22Rv1 (cell line): ENCODE data around the gene SCO1.

Experiments used
- ZFX ChIP-seq: fragments of 450-650 bp; IDR thresholded peaks from 2 replicates; pipeline ENCODE4 v1.6.1; 2017; ENCODE audit warnings: antibody characterized with exemption, borderline replicate concordance
- TF ChIP-seq, protein P1 (sequence below): fragments of 450-650 bp; IDR thresholded peaks from 2 replicates; pipeline ENCODE4 v1.5.1; 2017; ENCODE audit warnings: mild to moderate bottlenecking

DNA sequence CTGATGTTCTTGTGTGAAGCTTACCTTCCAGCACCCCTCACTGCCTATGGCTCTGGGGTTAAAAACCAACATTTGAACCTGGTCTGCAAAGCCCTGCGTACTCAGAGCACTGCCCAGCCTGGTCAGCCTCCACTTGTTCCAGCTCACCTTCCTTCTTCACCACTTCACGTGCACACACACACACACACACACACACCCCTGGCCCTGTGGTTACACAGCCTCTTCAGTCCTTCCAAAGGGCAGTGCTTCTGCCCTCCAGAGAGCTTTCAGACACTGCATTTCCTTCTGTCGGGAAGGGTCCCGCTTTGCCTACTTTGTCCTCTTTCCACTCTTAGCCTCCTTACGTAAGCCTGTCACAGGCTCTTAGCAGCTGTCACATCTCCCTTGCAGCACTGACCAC lies 42.1 kb upstream of the SCO1 start:
- TF ChIP-seq, protein P1, sequence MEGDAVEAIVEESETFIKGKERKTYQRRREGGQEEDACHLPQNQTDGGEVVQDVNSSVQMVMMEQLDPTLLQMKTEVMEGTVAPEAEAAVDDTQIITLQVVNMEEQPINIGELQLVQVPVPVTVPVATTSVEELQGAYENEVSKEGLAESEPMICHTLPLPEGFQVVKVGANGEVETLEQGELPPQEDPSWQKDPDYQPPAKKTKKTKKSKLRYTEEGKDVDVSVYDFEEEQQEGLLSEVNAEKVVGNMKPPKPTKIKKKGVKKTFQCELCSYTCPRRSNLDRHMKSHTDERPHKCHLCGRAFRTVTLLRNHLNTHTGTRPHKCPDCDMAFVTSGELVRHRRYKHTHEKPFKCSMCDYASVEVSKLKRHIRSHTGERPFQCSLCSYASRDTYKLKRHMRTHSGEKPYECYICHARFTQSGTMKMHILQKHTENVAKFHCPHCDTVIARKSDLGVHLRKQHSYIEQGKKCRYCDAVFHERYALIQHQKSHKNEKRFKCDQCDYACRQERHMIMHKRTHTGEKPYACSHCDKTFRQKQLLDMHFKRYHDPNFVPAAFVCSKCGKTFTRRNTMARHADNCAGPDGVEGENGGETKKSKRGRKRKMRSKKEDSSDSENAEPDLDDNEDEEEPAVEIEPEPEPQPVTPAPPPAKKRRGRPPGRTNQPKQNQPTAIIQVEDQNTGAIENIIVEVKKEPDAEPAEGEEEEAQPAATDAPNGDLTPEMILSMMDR, result no peak
- no peak for TF ChIP-seq ZFX
